PC-3 (cell line): ENCODE measurements around the gene TMEM256.

Experiments
- CTCF ChIP-seq: fragments of 300-600 bp; sonication (generic); conservative IDR thresholded peaks from 2 replicates; pipeline ENCODE4 v1.5.1; 2017; ENCODE audit warnings: antibody characterized with exemption, low read depth, mild to moderate bottlenecking, low read length
- EZH2 ChIP-seq: fragments of 300-600 bp; sonication (generic); IDR thresholded peaks from one replicate; pipeline ENCODE4 v1.6.1; 2017; ENCODE audit warnings: antibody characterized with exemption, mild to moderate bottlenecking, low read length; ENCODE audit not compliant: unreplicated experiment
- EZH2phosphoT487 ChIP-seq: fragments of 300-600 bp; sonication (generic); IDR thresholded peaks from 2 replicates; pipeline ENCODE4 v1.6.1; 2018; ENCODE audit warnings: mild to moderate bottlenecking, antibody characterized with exemption, low read length, borderline replicate concordance

- TF ChIP-seq EZH2phosphoT487 (no peak), EZH2 (no peak), CTCF (no peak)
Observed at GRCh38 chr17:7427549-7427948, 23.7 kb upstream of the TMEM256 start.
